ENCODE results near the gene MYCBPAP.

DNA sequence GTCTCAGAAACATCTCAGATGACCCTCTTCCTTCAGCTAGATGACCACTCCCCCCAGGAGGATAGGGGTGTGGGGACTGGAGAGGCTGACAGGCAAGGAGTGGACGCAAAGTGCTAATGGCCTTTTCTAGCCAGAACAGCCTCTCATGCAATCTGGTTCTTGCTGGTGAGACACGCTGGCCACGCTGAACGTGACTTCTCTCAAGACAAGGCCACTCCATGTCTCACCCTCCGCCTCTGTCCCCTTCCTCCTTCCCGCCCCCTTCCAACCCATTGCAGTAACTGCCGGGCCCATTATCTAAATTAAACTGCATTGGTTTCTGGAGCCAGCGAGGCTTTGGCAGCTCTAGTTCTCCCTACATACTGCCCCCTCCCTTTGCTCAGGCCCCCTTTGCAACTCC is 61.8 kb downstream of the MYCBPAP start:
- TF ChIP-seq CTCF (IDR thresholded peaks at IDR 0.05; ENCODE audit: low read depth, low read length) (no peak), EZH2phosphoT487 (IDR thresholded peaks at IDR 0.05; ENCODE audit: low read depth) (no peak)
